OCI-M2 (cell line): ENCODE measurements around the gene MEX3A.
A peak's percentile ranks its signal among the peaks of the same experiment; 100 is the strongest.
"Not testable (repeated sequence)": the region's sequence is repeated elsewhere in the genome, so short reads cannot be mapped to it uniquely, and the experiment has no call there.

Experiments
- DNase-seq: peaks from one replicate; lab custom pipeline; 2025; ENCODE audit not compliant: unreplicated experiment; lab: John Stamatoyannopoulos, UW

Gene MEX3A

DNA sequence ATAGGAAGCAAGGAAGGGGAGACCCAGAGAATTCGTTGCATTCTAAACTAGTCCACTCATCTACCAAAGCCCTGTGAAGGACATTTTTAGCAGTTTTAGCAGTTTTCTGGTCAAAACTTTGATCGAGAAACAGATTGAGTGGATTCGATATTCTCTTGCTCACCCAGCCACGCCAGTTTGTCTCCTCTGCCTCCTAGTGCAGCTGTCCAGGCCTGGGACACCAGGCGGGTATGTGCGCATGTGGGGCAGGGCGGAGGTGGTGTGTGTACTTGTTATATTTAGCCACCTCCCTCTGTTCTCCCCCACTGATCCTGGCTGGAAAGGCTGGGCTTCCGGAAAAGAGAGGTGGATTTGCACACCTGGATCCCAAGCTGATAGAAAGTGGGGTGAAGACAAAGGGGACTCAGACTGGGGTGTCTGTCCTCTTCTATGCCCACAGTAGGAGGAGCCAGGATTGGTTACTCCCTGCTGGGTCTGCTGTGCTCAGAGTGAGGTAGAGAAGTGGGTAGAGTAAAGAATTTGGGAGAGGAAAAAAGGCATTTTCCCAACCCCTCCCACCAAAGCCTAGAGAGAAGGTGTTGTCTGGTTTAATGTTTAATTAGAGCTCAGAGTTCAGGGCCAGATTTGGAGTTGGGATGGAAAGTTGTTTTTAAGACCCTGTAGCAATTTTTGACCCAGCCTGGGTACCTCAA is 36.1 kb upstream of the MEX3A start:
- DNase-seq, result no peak

GRCh38 chr1:156117414-156118176 is 35.3 kb upstream of the MEX3A start:
- DNase-seq, result no peak

GRCh38 chr1:156116731-156117130 is 34.5 kb upstream of the MEX3A start:
- not testable (repeated sequence) for DNase-seq

- no peak for DNase-seq
Measured at GRCh38 chr1:156115514-156116374, 33.5 kb upstream of the MEX3A start.

GRCh38 chr1:156114919-156115513 is 32.8 kb upstream of the MEX3A start:
- peak; percentile 20 for DNase-seq

GRCh38 chr1:156114101-156114918 is 32.0 kb upstream of the MEX3A start, which contains the start of gene LMNA:
Gene LMNA (plus strand): TSS chr1:156114711. CDS start chr1:156114919, 208 bp downstream.
- DNase-seq, result peak; percentile 69

DNA sequence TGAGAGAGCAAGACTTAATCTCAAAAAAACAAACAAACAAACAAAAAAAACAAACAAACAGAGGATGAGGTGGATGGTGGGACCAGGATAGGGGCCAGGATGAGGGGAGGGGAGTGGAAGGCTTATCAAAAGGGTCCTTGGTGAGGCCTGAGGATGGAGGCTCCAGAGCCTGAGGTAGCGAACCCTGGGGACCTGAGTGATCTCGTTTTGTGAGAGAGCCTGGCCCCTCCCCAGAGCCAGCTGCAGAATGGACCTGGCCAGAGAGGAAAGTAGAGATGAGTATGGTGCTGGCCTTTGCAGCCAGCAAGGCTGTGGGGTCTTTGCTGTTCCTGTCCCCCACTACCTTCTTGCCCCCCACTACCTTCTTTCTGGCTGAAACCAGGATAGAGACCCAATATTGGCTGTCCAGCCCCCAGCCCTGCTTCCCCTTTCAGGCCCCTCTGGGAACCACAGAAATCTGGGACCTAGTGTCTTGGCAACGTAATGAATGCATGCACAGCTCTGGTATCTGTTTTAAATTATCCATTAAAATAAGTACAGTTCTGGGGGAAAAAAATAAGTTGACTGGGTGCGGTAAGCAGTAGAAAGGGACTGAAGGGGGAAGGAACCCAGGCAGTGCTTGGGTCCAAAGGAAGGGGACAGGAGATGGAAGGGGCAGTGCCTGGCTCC is 31.2 kb upstream of the MEX3A start:
- no peak for DNase-seq

- DNase-seq, result no peak
Measured at GRCh38 chr1:156112276-156113137, 30.2 kb upstream of the MEX3A start.

GRCh38 chr1:156111355-156111962 is 29.2 kb upstream of the MEX3A start:
- no peak for DNase-seq

DNA sequence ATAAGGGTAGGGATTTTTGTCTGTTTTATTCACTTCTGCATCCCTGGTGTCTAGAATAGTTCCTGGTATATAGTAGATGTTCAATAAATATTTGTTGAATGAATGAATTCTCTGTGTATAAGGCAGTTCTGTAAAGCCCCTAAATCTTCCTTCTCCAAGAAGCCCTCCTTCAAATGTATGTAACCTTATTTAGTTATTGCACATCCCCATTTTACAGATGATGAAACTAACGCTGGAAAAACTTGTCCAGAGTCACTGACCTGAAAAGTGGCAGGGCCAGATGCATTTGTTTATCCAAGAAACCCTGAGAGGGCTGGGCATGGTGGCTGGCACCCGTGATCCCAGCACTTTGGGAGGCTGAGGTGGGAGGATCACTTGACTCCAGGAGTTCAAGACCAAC is 28.0 kb upstream of the MEX3A start:
- no peak for DNase-seq

GRCh38 chr1:156108664-156109241 is 26.5 kb upstream of the MEX3A start:
- no peak for DNase-seq

DNA sequence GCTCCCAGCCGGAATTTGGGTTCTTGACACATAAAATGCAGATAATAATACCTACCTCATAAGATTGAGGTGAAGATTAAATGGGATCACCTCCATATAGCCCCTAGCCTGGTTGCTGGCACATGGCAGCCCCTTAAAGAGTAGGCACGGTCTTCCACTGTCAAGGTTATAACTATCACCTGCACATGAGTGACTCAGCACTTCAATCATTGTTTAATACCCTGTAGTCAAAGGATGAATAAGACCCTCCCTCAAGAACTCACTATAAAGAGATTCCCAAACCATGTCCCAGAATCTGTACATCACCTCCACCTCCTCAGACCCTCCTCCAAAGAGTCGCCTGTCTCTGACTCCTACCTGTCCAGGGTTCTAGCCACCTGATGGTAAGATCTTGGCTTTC is 25.8 kb upstream of the MEX3A start:
- DNase-seq, result no peak

GRCh38 chr1:156106624-156107488 is 24.6 kb upstream of the MEX3A start:
- DNase-seq, result no peak

DNA sequence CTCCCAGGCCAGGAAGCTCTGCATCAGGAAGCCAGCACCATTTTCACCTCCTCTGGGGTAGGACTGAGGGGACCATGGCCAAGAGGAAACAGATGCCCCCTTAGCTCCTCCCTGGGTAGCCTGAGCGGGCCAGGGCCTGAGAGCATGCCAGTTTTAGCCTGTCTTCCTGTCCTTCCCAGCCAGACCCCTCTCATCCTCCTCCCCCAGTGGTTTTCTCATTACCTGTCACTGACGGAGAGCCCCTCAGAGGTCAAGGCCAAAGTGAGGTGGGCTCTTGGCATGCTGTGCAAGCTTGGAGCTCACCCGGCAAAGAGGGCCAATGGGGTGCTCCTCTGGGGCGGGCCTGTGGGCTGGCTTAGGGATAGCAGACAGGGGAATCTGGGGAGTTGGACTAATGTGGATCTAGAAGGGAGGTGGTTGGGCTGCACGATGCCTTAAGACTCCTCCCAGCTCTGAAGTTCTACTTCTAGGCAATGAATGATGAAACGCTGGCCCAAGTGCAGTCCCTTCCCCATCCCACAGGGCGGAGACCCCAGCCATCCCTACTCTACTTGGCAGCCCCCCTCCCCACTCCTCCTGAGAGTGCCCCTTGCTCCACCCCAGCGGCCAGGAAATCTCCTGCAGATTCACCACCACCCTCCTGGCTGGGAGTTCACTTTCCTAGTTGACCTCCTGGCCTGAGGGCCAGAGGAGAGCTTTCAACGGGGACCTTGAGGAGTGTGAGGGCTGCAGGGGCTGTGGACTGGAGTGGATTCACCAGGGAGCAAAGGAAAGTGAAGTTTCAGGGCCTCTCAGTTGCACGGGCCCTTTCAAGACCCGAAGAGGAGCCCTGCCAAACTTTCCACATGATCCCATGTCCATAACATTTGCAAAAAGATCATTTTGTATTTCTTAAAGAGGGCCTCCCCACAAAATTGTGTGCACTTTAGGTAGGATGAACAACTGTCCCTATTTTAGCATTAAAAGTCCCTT is 22.9 kb upstream of the MEX3A start:
- DNase-seq, result no peak

DNA sequence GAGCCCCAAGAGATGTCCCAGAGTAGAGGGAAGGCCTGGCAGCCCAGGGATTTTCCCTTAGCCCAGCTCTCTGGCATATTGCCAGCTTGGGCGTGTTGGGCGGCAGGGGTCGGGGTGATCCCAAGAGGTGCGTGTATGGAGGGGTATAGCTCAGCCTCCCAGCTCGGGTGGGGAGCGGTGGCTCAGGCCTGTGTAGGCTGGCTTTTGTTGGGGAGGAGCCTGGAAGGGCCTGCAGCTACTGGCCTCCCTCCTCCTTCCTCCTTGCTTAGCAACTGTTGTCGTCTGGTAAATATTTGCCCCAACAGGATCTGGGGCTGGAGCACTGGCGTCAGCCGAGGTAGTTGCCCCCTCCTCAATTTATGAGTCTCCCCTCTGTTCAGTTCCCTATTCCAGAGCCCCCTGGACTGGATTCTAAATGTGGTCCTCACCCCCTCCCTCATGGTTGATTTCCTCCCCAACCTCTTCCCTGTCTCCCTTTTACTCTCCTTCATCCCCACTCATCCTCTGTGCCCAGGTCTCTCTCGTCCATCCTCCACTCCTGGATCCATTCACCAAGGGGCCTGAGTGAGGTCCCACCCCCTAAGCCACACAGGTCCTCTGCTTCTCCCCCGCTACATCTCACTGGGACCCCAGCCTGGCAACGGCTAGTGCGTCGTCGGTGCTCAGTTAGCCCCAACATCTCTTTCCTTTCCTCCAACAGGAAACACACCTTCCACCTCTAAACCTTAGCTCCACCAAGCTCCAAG is 22.0 kb upstream of the MEX3A start:
- no peak for DNase-seq
